ENCODE results near the gene IQGAP2. TPM values are rescaled to one million over a fixed set of nuclear protein-coding genes. Genes with fewer than 3 reads are reported as not detected.

The IQGAP2 gene
- total and polyA plus RNA-seq, 2 of the 8 experiments (the other 6 are each of a cell fraction or from before 2014, with no cell fraction given): 19.7 to 66.0 TPM

DNA sequence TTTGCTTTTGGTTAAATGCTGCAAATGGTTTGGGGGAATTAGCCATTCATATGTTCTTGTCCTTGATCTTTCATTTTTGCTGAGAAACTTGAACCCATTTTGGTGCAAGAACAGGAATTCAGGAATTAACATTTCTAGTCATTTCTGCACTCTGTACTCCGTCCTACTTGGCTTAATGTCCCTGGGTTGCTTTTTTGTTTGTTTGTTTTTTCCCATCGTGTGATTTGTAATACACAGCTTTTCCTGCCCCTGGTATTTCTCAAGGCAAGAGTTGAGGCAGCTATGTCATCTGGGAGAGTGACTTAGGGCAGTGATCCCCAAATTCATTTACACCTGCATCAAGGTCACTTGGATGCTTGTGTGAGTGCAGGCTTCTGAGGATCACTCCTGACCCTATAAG, 71.3 kb downstream of the IQGAP2 start:
- no peak overlapping the region for H2BK15ac ChIP-seq (ENCODE audit: low read length)
- no peaks in the 10 kb centered on the region for H3K27me3 ChIP-seq (replicated peaks in 1 of 4; ENCODE audit: control insufficient read depth in 3 of 4, extremely low read depth in 1 of 4, insufficient read depth in 3 of 4, low read length in 3 of 4)
- H4K20me1 ChIP-seq (replicated peaks in 1 of 2; ENCODE audit: control insufficient read depth in 1 of 2, insufficient read depth in 2 of 2, low read length in 2 of 2): no peaks in the 10 kb centered on the region
- no peak overlapping the region for H3K4me3 ChIP-seq (ENCODE audit: extremely low read depth in 1 of 4, insufficient read depth in 2 of 4, low read depth in 3 of 4, low read length in 4 of 4)
- H3K4me1 ChIP-seq (replicated peaks in 1 of 4; ENCODE audit: control insufficient read depth in 3 of 4, insufficient read depth in 4 of 4, low read length in 3 of 4): peaks cover 0 to 20% (median 11%) of the 10 kb centered on the region in 4 experiments
- H3K23ac ChIP-seq (ENCODE audit: insufficient read length): no peak overlapping the region
- no peak for FAIRE-seq
- 90% methylated on average over 2 of the region's 2 CpGs; no CpG with 5 or more reads in 1 of the 2 experiments for WGBS, 2 experiments (ENCODE audit: extremely low coverage in 1 of 2, insufficient coverage in 1 of 2, insufficient read length in 1 of 2, insufficient replicate concordance in 2 of 2, low coverage in 1 of 2, low lambda C conversion rate in 2 of 2, missing lambda C conversion rate in 1 of 2)
- H4K5ac ChIP-seq (ENCODE audit: insufficient read length, low read depth, low read length): no peak overlapping the region
- H3K79me2 ChIP-seq (ENCODE audit: control insufficient read depth in 1 of 2, insufficient read depth in 2 of 2, low read length in 2 of 2): peaks cover 0 to 16% of the 10 kb centered on the region in 2 experiments; a peak in 2 of 4 replicates
- H3K14ac ChIP-seq (ENCODE audit: insufficient read length): no peak overlapping the region
- H3K27ac ChIP-seq (ENCODE audit: low read depth, low read length): no peak overlapping the region
- no peak overlapping the region for H2BK12ac ChIP-seq (ENCODE audit: low read depth, low read length)
- H2BK120ac ChIP-seq (replicated peaks; ENCODE audit: low read depth, low read length): no peak overlapping the region
- no peak overlapping the region for H2AK5ac ChIP-seq (ENCODE audit: low read depth, low read length)
- POLR2A ChIA-PET (ENCODE audit: partially characterized antibody): interaction anchor here (0.7 to 1.3 kb wide), 3 partner anchors 16 to 48 kb away, joined by 3 to 5 read pairs (median 3); no protein-coding TSS in a partner anchor
- DNase-seq (ENCODE audit: low read depth in 1 of 2, low spot score in 2 of 2): no peak
- H4K91ac ChIP-seq (replicated peaks; ENCODE audit: insufficient read length, low read length): no peak overlapping the region
- H3K36me3 ChIP-seq (ENCODE audit: control insufficient read depth in 2 of 4, insufficient read depth in 4 of 4, low read length in 3 of 4): no peaks in the 10 kb centered on the region
- H3K9me3 ChIP-seq (ENCODE audit: insufficient read depth in 2 of 2, low read depth in 1 of 2, low read length in 1 of 2): peaks cover 3% of the 10 kb centered on the region in 2 experiments; a peak in 2 of 4 replicates
- H2AFZ ChIP-seq (ENCODE audit: low read length): no peak overlapping the region
- H2BK20ac ChIP-seq (ENCODE audit: low read length): no peak overlapping the region
- no peak overlapping the region for H3K56ac ChIP-seq (replicated peaks; ENCODE audit: insufficient read length, low read depth, low read length)
- CTCF ChIA-PET (ENCODE audit: partially characterized antibody): interaction anchor here (1.1 to 11.0 kb wide), 3 partner anchors 9 to 26 kb away, joined by 3 to 69 read pairs (median 4); no protein-coding TSS in a partner anchor
- H3K79me1 ChIP-seq (ENCODE audit: low read depth, low read length): peaks cover 12% of the 10 kb centered on the region; the same call in 1 of the 2 replicates
- no peak overlapping the region for H3K18ac ChIP-seq (ENCODE audit: extremely low read depth, low read length)
- H3K4ac ChIP-seq (replicated peaks; ENCODE audit: insufficient read length, low read depth, low read length): no peak overlapping the region
- H3K9ac ChIP-seq (replicated peaks in 1 of 4; ENCODE audit: extremely low read depth in 1 of 4, low read depth in 3 of 4, low read length in 3 of 4): no peak overlapping the region
- H3K23me2 ChIP-seq (ENCODE audit: low read depth, low read length): no peaks in the 10 kb centered on the region
- H3K4me2 ChIP-seq (ENCODE audit: insufficient read depth in 1 of 2, low read depth in 2 of 2, low read length in 2 of 2): no peak overlapping the region
- H2BK5ac ChIP-seq (ENCODE audit: low read depth, low read length): no peak overlapping the region
- H4K8ac ChIP-seq (ENCODE audit: extremely low read depth, insufficient read depth, low read length): no peak overlapping the region
- no peak for TF ChIP-seq ASH2L (IDR thresholded peaks at IDR 0.05; ENCODE audit: low read length)
- no peak for TF ChIP-seq RBBP5 (IDR thresholded peaks at IDR 0.05; ENCODE audit: borderline replicate concordance, low read depth, low read length)
- TF ChIP-seq GTF2F1 (IDR thresholded peaks at IDR 0.05; ENCODE audit: borderline replicate concordance, low read depth, low read length): no peak
- no peak for TF ChIP-seq JUN (IDR thresholded peaks at IDR 0.05; ENCODE audit: low read depth, low read length)
- no peak for TF ChIP-seq KDM4A (IDR thresholded peaks at IDR 0.05; ENCODE audit: low read depth, low read length, severe bottlenecking)
- no peak for TF ChIP-seq TBP (IDR thresholded peaks at IDR 0.05; ENCODE audit: low read depth, low read length)
- TF ChIP-seq HDAC6 (IDR thresholded peaks at IDR 0.05; ENCODE audit: low read depth, low read length): no peak
- no peak for TF ChIP-seq CTBP2 (IDR thresholded peaks at IDR 0.05; ENCODE audit: borderline replicate concordance, insufficient read depth, insufficient read length, low read length)
- TF ChIP-seq, protein P1, sequence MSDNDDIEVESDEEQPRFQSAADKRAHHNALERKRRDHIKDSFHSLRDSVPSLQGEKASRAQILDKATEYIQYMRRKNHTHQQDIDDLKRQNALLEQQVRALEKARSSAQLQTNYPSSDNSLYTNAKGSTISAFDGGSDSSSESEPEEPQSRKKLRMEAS (IDR thresholded peaks at IDR 0.05): no peak
- TF ChIP-seq SUZ12 (IDR thresholded peaks at IDR 0.05; ENCODE audit: low read length): no peak
- TF ChIP-seq CHD2 (IDR thresholded peaks at IDR 0.05; ENCODE audit: low read length): no peak
- TF ChIP-seq SIRT6 (IDR thresholded peaks at IDR 0.05; ENCODE audit: low read length): no peak
- TF ChIP-seq JUND (IDR thresholded peaks at IDR 0.05; ENCODE audit: low read length): no peak
- TF ChIP-seq CHD1 (IDR thresholded peaks at IDR 0.05; ENCODE audit: low read depth, low read length): no peak
- no peak for TF ChIP-seq SP4 (IDR thresholded peaks at IDR 0.05; ENCODE audit: low read length)
- no peak for TF ChIP-seq CEBPB (IDR thresholded peaks at IDR 0.05; ENCODE audit: low read depth, low read length)

Data from H1 (cell line).